Liver (tissue), 9 donors: Measurements from ENCODE around the gene NCR2. TPM values are rescaled to one million over a fixed set of nuclear protein-coding genes. Genes with fewer than 3 reads are reported as not detected.

Source experiments
- DNase-seq: peaks from one replicate; pipeline ENCODE4 v3.0.0-alpha.2; 2017; ENCODE audit warnings: low spot score
- H3K27ac ChIP-seq, 2 donors: one replicate each; pipeline ENCODE4 v1.7.0; 2013; ENCODE audit warnings: inconsistent platforms in 2 of 2, low read length in 2 of 2, control low read depth in 1 of 2, low read depth in 1 of 2, mild to moderate bottlenecking in 1 of 2
- H3K27me3 ChIP-seq, 4 donors: one replicate each; pipeline versions ENCODE4 v1.6.1 to v1.7.0; 2013; ENCODE audit warnings: low read length in 3 of 4, inconsistent platforms in 1 of 4, mild to moderate bottlenecking in 1 of 4, moderate library complexity in 1 of 4; ENCODE audit not compliant: control insufficient read depth in 4 of 4, insufficient read depth in 4 of 4
- H3K36me3 ChIP-seq, 4 donors: one replicate each; pipeline versions ENCODE4 v1.6.1 to v1.7.0; 2013; ENCODE audit warnings: low read length in 3 of 4, mild to moderate bottlenecking in 3 of 4, low read depth in 1 of 4, moderate library complexity in 1 of 4; ENCODE audit not compliant: control insufficient read depth in 4 of 4, insufficient read depth in 3 of 4
- H3K4me1 ChIP-seq, 4 donors: one replicate each; pipeline versions ENCODE4 v1.6.1 to v1.7.0; 2013; ENCODE audit warnings: low read length in 3 of 4, mild to moderate bottlenecking in 3 of 4, moderate library complexity in 1 of 4; ENCODE audit not compliant: control insufficient read depth in 4 of 4, insufficient read depth in 4 of 4
- H3K4me3 ChIP-seq, 3 donors: one replicate each; pipeline versions ENCODE4 v1.6.1 to v1.7.0; 2013; ENCODE audit warnings: low read length in 3 of 3, control low read depth in 1 of 3, low read depth in 1 of 3, mild to moderate bottlenecking in 1 of 3
- H3K9ac ChIP-seq, 2 donors: one replicate each; pipeline ENCODE4 v1.7.0; 2013; ENCODE audit warnings: low read length in 2 of 2, mild to moderate bottlenecking in 2 of 2, moderate library complexity in 2 of 2, control low read depth in 1 of 2, low read depth in 1 of 2
- H3K9me3 ChIP-seq, 4 donors: one replicate each; pipeline versions ENCODE4 v1.6.1 to v1.7.0; 2013; ENCODE audit warnings: low read length in 3 of 4; ENCODE audit not compliant: control insufficient read depth in 4 of 4
- EGR1 ChIP-seq, 2 donors: IDR thresholded peaks; 2 replicates each; pipeline ENCODE4 v1.6.1; 2016 to 2018; ENCODE audit warnings: antibody characterized with exemption in 2 of 2, low read depth in 2 of 2
- FOXA1 ChIP-seq: IDR thresholded peaks from 2 replicates; pipeline ENCODE4 v1.6.1; 2016; ENCODE audit warnings: antibody characterized with exemption
- FOXA2 ChIP-seq: IDR thresholded peaks from 2 replicates; pipeline ENCODE4 v1.6.1; 2016; ENCODE audit warnings: antibody characterized with exemption
- GABPA ChIP-seq, 2 donors: IDR thresholded peaks in 1 of 2; conservative IDR thresholded peaks in 1 of 2; 2 replicates each; pipeline ENCODE4 v1.6.1; 2016; ENCODE audit warnings: antibody characterized with exemption in 2 of 2, mild to moderate bottlenecking in 1 of 2, moderate library complexity in 1 of 2
- HNF4A ChIP-seq, 2 donors: conservative IDR thresholded peaks; 2 replicates each; pipeline ENCODE4 v1.6.1; 2016; ENCODE audit warnings: antibody characterized with exemption in 2 of 2, mild to moderate bottlenecking in 2 of 2
- HNF4G ChIP-seq: IDR thresholded peaks from 2 replicates; pipeline ENCODE4 v1.6.1; 2016; ENCODE audit warnings: antibody characterized with exemption
- MAX ChIP-seq: IDR thresholded peaks from 2 replicates; pipeline ENCODE4 v1.6.1; 2016; ENCODE audit warnings: antibody characterized with exemption
- NR2F2 ChIP-seq: IDR thresholded peaks from 2 replicates; pipeline ENCODE4 v1.6.1; 2016; ENCODE audit warnings: antibody characterized with exemption
- REST ChIP-seq: IDR thresholded peaks from 2 replicates; pipeline ENCODE4 v1.6.1; 2016; ENCODE audit warnings: antibody characterized with exemption, mild to moderate bottlenecking
- RXRA ChIP-seq, 2 donors: IDR thresholded peaks; 2 replicates each; pipeline ENCODE4 v1.6.1; 2017 to 2018; ENCODE audit warnings: antibody characterized with exemption in 2 of 2, mild to moderate bottlenecking in 1 of 2
- SP1 ChIP-seq: IDR thresholded peaks from 2 replicates; pipeline ENCODE4 v1.6.1; 2018; ENCODE audit warnings: antibody characterized with exemption, mild to moderate bottlenecking
- TAF1 ChIP-seq: conservative IDR thresholded peaks from 2 replicates; pipeline ENCODE4 v1.6.1; 2016; ENCODE audit warnings: antibody characterized with exemption, mild to moderate bottlenecking
- YY1 ChIP-seq: IDR thresholded peaks from 2 replicates; pipeline ENCODE4 v1.6.1; 2016; ENCODE audit warnings: antibody characterized with exemption, mild to moderate bottlenecking
- ZBTB33 ChIP-seq: IDR thresholded peaks from 2 replicates; pipeline ENCODE4 v1.6.1; 2016; ENCODE audit warnings: antibody characterized with exemption
- WGBS: extraction: QIAGEN DNeasy Blood & Tissue Kit; methylation state at CpG from one replicate; pipeline ENCODE4 v1.1.7; 2013; 5-methylcytosine and 5-hydroxymethylcytosine counted together
- polyA plus RNA-seq, 2 donors: library from polyadenylated mRNA; stranded (reverse) in 1 of 2; unstranded in 1 of 2; fragments of 200-250 nt in 1 of 2; fragments of >200 nt in 1 of 2; fragmentation: Nextera tagmentation in 1 of 2; extraction: Ambion mirVana in 1 of 2; gene quantifications; one replicate each; pipeline versions ENCODE4 v1.2.1 to v1.2.3, GENCODE V29; 2013 to 2015
- total RNA-seq, 2 donors: library from RNA; depleted of rRNA; stranded (reverse); fragments of >200 nt; gene quantifications; one replicate each; pipeline ENCODE4 v1.2.3, GENCODE V29; 2014
- TF ChIP-seq, protein P1 (sequence below): fragments of 150-350 bp; IDR thresholded peaks from 2 replicates; pipeline ENCODE4 v1.5.1; 2017; ENCODE audit warnings: improper control_type of control experiment, low read depth, low read length; ENCODE audit not compliant: missing input control
- TF ChIP-seq, protein P2 (sequence below): IDR thresholded peaks from 2 replicates; pipeline ENCODE4 v1.6.1; 2016; ENCODE audit warnings: antibody characterized with exemption
- donor health status: healthy.
- donor health status: healthy.
- donor health status: healthy.
- donor health status: healthy.
- donor health status: healthy.

NCR2 gene
- total and polyA plus RNA-seq, 4 donors, result not detected

- DNase-seq, result no peak
- Histone ChIP-seq H3K9me3 (no peaks in the 10 kb centered on the region), H3K36me3 (no peaks in the 10 kb centered on the region), H3K27ac (no peak overlapping the region), H3K4me1 (no peaks in the 10 kb centered on the region), H3K9ac (no peak overlapping the region), H3K27me3 (peaks cover 0 to 3% (median 0%) of the 10 kb centered on the region in 4 donors), H3K4me3 (no peak overlapping the region)
- no peak for TF ChIP-seq FOXA1
- no peak for TF ChIP-seq HNF4G
- no peak for TF ChIP-seq EGR1 (IDR thresholded peaks at IDR 0.05; ENCODE audit: low read depth in 2 of 2)
- TF ChIP-seq SP1, result no peak
- 90% methylated on average over 8 of the region's 8 CpGs for WGBS
Measured at GRCh38 chr6:41341580-41341979, 6.2 kb downstream of the NCR2 start.

DNA sequence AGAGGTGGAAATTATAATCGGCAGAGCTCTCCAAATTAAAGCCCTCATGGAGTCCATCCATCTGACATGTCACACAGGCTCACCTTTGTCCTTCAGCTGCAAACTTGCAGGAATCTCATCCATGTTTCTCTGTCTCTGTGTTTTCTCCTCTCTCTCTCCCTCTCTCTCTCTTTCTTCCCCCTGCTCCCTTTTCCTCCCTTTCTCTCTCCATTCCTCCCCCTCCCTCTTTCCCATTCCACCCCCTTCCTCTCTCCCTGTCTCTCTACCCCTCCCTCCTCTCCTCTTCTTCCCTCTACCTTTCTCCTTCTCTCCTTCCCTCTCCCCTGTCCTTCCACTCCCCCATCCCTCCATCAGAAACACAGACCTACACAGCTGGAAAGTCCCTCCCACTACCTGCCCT, 6.8 kb downstream of the NCR2 start:
- no peaks in the 10 kb centered on the region for H3K36me3 ChIP-seq
- no peaks in the 10 kb centered on the region for H3K4me1 ChIP-seq
- H3K4me3 ChIP-seq, result no peak overlapping the region
- H3K27me3 ChIP-seq, result peaks cover 0 to 2% (median 0%) of the 10 kb centered on the region in 4 donors
- H3K27ac ChIP-seq, result no peak overlapping the region
- H3K9ac ChIP-seq, result no peak overlapping the region
- 56% methylated on average over 1 of the region's 1 CpG for WGBS
- H3K9me3 ChIP-seq, result no peaks in the 10 kb centered on the region
- TF ChIP-seq SP1, result no peak
- no peak for TF ChIP-seq RXRA (IDR thresholded peaks at IDR 0.05)
- TF ChIP-seq, protein P1, sequence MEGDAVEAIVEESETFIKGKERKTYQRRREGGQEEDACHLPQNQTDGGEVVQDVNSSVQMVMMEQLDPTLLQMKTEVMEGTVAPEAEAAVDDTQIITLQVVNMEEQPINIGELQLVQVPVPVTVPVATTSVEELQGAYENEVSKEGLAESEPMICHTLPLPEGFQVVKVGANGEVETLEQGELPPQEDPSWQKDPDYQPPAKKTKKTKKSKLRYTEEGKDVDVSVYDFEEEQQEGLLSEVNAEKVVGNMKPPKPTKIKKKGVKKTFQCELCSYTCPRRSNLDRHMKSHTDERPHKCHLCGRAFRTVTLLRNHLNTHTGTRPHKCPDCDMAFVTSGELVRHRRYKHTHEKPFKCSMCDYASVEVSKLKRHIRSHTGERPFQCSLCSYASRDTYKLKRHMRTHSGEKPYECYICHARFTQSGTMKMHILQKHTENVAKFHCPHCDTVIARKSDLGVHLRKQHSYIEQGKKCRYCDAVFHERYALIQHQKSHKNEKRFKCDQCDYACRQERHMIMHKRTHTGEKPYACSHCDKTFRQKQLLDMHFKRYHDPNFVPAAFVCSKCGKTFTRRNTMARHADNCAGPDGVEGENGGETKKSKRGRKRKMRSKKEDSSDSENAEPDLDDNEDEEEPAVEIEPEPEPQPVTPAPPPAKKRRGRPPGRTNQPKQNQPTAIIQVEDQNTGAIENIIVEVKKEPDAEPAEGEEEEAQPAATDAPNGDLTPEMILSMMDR, result no peak
- TF ChIP-seq YY1, result no peak
- TF ChIP-seq REST, result no peak
- no peak for TF ChIP-seq GABPA (IDR thresholded peaks at IDR 0.05 in 1 of 2, conservative IDR thresholded peaks at IDR 0.05 in 1 of 2)
- no peak for TF ChIP-seq NR2F2
- no peak for TF ChIP-seq HNF4A (conservative IDR thresholded peaks at IDR 0.05)
- TF ChIP-seq EGR1 (IDR thresholded peaks at IDR 0.05; ENCODE audit: low read depth in 2 of 2), result no peak
- no peak for TF ChIP-seq FOXA2
- no peak for TF ChIP-seq MAX
- no peak for TF ChIP-seq TAF1
- TF ChIP-seq FOXA1, result no peak
- TF ChIP-seq, protein P2, sequence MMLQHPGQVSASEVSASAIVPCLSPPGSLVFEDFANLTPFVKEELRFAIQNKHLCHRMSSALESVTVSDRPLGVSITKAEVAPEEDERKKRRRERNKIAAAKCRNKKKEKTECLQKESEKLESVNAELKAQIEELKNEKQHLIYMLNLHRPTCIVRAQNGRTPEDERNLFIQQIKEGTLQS, result no peak
- no peak for TF ChIP-seq ZBTB33
- DNase-seq, result no peak
